ENCODE data around the gene TSPOAP1. TPM values are rescaled to one million over a fixed set of nuclear protein-coding genes. Genes with fewer than 3 reads are reported as not detected.

TSPOAP1 gene
- total RNA-seq, 1 experiment from 2014 or later, result 6.0 TPM

DNA sequence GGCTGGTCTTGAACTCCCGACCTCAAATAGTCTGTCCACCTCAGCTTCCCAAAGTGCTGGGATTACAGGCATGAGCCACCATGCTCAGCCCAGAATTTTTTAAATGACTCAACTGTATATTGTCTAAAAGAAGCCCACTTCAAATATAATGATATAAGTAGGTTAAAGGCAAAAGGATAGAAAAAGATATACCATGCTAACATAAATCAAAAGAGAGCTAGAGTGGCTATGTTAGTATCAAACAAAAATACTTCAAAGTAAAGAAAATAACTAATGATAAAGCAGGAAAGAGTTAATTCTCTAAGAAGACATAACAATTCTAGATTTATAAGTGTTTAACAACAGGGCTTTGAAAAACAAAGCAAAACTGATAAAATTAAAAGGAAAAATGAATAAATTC lies 34.6 kb downstream of the TSPOAP1 start:
- POLR2A ChIA-PET, result no interaction called here
- CTCF ChIA-PET, result no interaction called here
- no TSS peak for BruUV-seq (replicated peaks)

GRCh38 chr17:58291246-58291645 lies 37.3 kb downstream of the TSPOAP1 start:
- Mint-ChIP-seq H3K27ac (ENCODE audit: unreplicated experiment) (no peak overlapping the region), H3K9me3 (ENCODE audit: unreplicated experiment) (no peaks in the 10 kb centered on the region), H3K4me3 (ENCODE audit: unreplicated experiment) (no peak overlapping the region), H3K36me3 (ENCODE audit: insufficient read depth, unreplicated experiment) (no peaks in the 10 kb centered on the region), H3K4me1 (ENCODE audit: low read depth, unreplicated experiment) (peaks cover 6% of the 10 kb centered on the region), H3K27me3 (ENCODE audit: insufficient read depth, unreplicated experiment) (peaks cover 5% of the 10 kb centered on the region)
- Histone ChIP-seq H3K27me3 (replicated peaks; ENCODE audit: control insufficient read depth, insufficient read depth, low read length) (no peaks in the 10 kb centered on the region; the same call in 1 of the 2 replicates), H3K4me1 (0 out of 2 replicates have a peak, but pooled peaks cover 5% of the 10 kb centered on the region), H3K36me3 (ENCODE audit: control insufficient read depth, insufficient read depth, low read length) (no peaks in the 10 kb centered on the region), H3K9me3 (0 out of 2 replicates have a peak, but pooled peaks cover 5% of the 10 kb centered on the region), H3K4me3 (ENCODE audit: low read depth, low read length) (no peak overlapping the region)
- POLR2A ChIA-PET, result no interaction called here
- TF ChIP-seq CTCF (IDR thresholded peaks at IDR 0.05; ENCODE audit: insufficient read depth in 1 of 2, low read depth in 1 of 2, low read length in 1 of 2, severe bottlenecking in 1 of 2, unreplicated experiment in 1 of 2), result no peak
- BruUV-seq (replicated peaks), result no TSS peak
- intact Hi-C loops (cut with micrococcal nuclease; ENCODE audit: unreplicated experiment), result no loop called here
- CTCF ChIA-PET, result interaction anchor here (1.0 kb wide), 1 partner anchor 12 kb away, joined by 5 read pairs; no protein-coding TSS in a partner anchor
- no peak for DNase-seq

More for the DNA sequence above, 34.6 kb downstream of the TSPOAP1 start:
- Histone ChIP-seq H3K27me3 (replicated peaks; ENCODE audit: control insufficient read depth, insufficient read depth, low read length) (no peaks in the 10 kb centered on the region; the same call in 1 of the 2 replicates), H3K9me3 (0 out of 2 replicates have a peak, but pooled peaks cover 5% of the 10 kb centered on the region), H3K4me3 (ENCODE audit: low read depth, low read length) (no peak overlapping the region), H3K4me1 (0 out of 2 replicates have a peak, but pooled peaks cover 5% of the 10 kb centered on the region), H3K36me3 (ENCODE audit: control insufficient read depth, insufficient read depth, low read length) (no peaks in the 10 kb centered on the region)
- no peak overlapping the region for H3K27ac Mint-ChIP-seq (ENCODE audit: unreplicated experiment)
- no peak for TF ChIP-seq CTCF (IDR thresholded peaks at IDR 0.05; ENCODE audit: insufficient read depth in 1 of 2, low read depth in 1 of 2, low read length in 1 of 2, severe bottlenecking in 1 of 2, unreplicated experiment in 1 of 2)
- intact Hi-C loops (cut with micrococcal nuclease; ENCODE audit: unreplicated experiment), result no loop called here
- peaks cover 6% of the 10 kb centered on the region for H3K4me1 Mint-ChIP-seq (ENCODE audit: low read depth, unreplicated experiment)
- H3K4me3 Mint-ChIP-seq (ENCODE audit: unreplicated experiment), result no peak overlapping the region
- H3K36me3 Mint-ChIP-seq (ENCODE audit: insufficient read depth, unreplicated experiment), result no peaks in the 10 kb centered on the region
- DNase-seq, result no peak
- H3K9me3 Mint-ChIP-seq (ENCODE audit: unreplicated experiment), result no peaks in the 10 kb centered on the region
- peaks cover 8% of the 10 kb centered on the region for H3K27me3 Mint-ChIP-seq (ENCODE audit: insufficient read depth, unreplicated experiment)

DNA sequence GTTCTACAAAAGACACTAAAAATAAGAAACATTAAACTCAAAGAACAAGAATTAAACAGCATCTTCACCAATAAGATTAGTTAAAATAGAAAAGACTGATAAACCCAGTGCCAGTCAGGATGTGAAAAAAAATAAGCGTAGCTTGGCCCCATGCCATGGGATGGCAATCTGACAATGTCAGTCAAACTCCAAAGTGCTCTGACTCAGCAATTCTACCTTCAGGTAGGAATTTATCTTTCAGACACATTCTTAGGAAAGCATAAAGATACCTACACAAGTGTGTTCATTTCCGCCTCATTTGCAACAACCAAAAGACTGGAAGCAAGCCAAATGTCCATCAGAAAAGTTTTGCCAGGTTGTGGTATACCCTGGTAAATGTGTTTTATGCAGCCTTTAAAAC lies 38.7 kb downstream of the TSPOAP1 start:
- Mint-ChIP-seq H3K4me1 (ENCODE audit: low read depth, unreplicated experiment) (peaks cover 12% of the 10 kb centered on the region), H3K27ac (ENCODE audit: unreplicated experiment) (no peak overlapping the region), H3K4me3 (ENCODE audit: unreplicated experiment) (no peak overlapping the region), H3K27me3 (ENCODE audit: insufficient read depth, unreplicated experiment) (peaks cover 5% of the 10 kb centered on the region), H3K36me3 (ENCODE audit: insufficient read depth, unreplicated experiment) (no peaks in the 10 kb centered on the region), H3K9me3 (ENCODE audit: unreplicated experiment) (no peaks in the 10 kb centered on the region)
- no peak for TF ChIP-seq CTCF (IDR thresholded peaks at IDR 0.05; ENCODE audit: insufficient read depth in 1 of 2, low read depth in 1 of 2, low read length in 1 of 2, severe bottlenecking in 1 of 2, unreplicated experiment in 1 of 2)
- CTCF ChIA-PET, result no interaction called here
- 0 out of 2 replicates have a peak, but pooled peaks cover 5% of the 10 kb centered on the region for H3K9me3 ChIP-seq
- no peak for DNase-seq
- H3K4me3 ChIP-seq (ENCODE audit: low read depth, low read length), result no peak overlapping the region
- POLR2A ChIA-PET, result no interaction called here
- H3K27me3 ChIP-seq (replicated peaks; ENCODE audit: control insufficient read depth, insufficient read depth, low read length), result no peaks in the 10 kb centered on the region; the same call in 1 of the 2 replicates
- intact Hi-C loops (cut with micrococcal nuclease; ENCODE audit: unreplicated experiment), result no loop called here
- no TSS peak for BruUV-seq (replicated peaks)
- 0 out of 2 replicates have a peak, but pooled peaks cover 5% of the 10 kb centered on the region for H3K4me1 ChIP-seq
- no peaks in the 10 kb centered on the region for H3K36me3 ChIP-seq (ENCODE audit: control insufficient read depth, insufficient read depth, low read length)
